K562 (cell line): Measurements from ENCODE around the gene UBL3. TPM values are rescaled to one million over a fixed set of nuclear protein-coding genes. Genes with fewer than 3 reads are reported as not detected.
A peak's percentile ranks its signal among the peaks of the same experiment; 100 is the strongest.

Experiments
- ATAC-seq: fragments of 200-7000 bp; cut with Tn5 transposase; 3 replicates; pipeline ENCODE4 v1.9.1; 2020; ENCODE audit warnings: moderate library complexity
- BruUV-seq: library from RNA; stranded (reverse); fragments of 400-500 nt; replicated peaks from 2 replicates; lab custom pipeline; 2021; lab: Mats Ljungman, UMichigan
- CTCF ChIA-PET: fragments of 300-600 bp; formaldehyde crosslinking; extraction: SDS; loops from one replicate; lab custom pipeline; 2021; ENCODE audit warnings: low intra/inter-chr PET ratio; lab: Yijun Ruan, JAX
- POLR2A ChIA-PET: fragments of 300-600, 350-650 bp; sonication (Branson Sonifier 250); formaldehyde crosslinking; extraction: SDS; loops from one replicate; lab custom pipeline; 2021; ENCODE audit warnings: antibody characterized with exemption, inconsistent platforms; lab: Yijun Ruan, JAX
- DNase-seq, 4 experiments: peaks; one replicate each; pipeline versions ENCODE4 v3.0.0 to v3.0.0-alpha.2; 2011 to 2018; ENCODE audit warnings: low spot score in 3 of 4, mixed read lengths in 3 of 4; ENCODE audit errors: extremely low read depth in 1 of 4
- FAIRE-seq: peaks from 2 replicates; lab custom pipeline; 2011; peaks lifted over from hg19 to GRCh38; lab: Jason Lieb, UNC
- H2AFZ ChIP-seq: 2 replicates; pipeline ENCODE4 v1.6.0; 2011; ENCODE audit warnings: low read depth, low read length, control low read depth, inconsistent platforms
- H3K27ac ChIP-seq: fragments of 200-600 bp; 3 replicates; pipeline ENCODE4 v1.8.0; 2011; ENCODE audit warnings: low read depth, mild to moderate bottlenecking, control low read depth, inconsistent platforms, low read length, moderate library complexity, mixed read lengths; ENCODE audit errors: extremely low read depth
- H3K27me3 ChIP-seq, 2 experiments: fragments of 300-600 bp in 1 of 2; 2 replicates in 1 of 2; 3 replicates in 1 of 2; pipeline versions ENCODE4 v1.6.0 to v1.8.0; 2011; ENCODE audit warnings: inconsistent platforms in 2 of 2, low read length in 2 of 2, mild to moderate bottlenecking in 1 of 2, mixed read lengths in 1 of 2, moderate library complexity in 1 of 2; ENCODE audit not compliant: control insufficient read depth in 2 of 2, insufficient read depth in 2 of 2
- H3K36me3 ChIP-seq: fragments of 300-600 bp; 3 replicates; pipeline ENCODE4 v1.8.0; 2011; ENCODE audit warnings: mild to moderate bottlenecking, low read length, inconsistent platforms; ENCODE audit not compliant: control insufficient read depth, insufficient read depth
- H3K4me1 ChIP-seq, 2 experiments: fragments of 200-600 bp in 1 of 2; replicated peaks in 1 of 2; 2 replicates in 1 of 2; 3 replicates in 1 of 2; pipeline versions ENCODE4 v1.5.1 to v1.8.0; 2011; ENCODE audit warnings: inconsistent platforms in 2 of 2, low read length in 2 of 2, mild to moderate bottlenecking in 1 of 2, mixed read lengths in 1 of 2, moderate library complexity in 1 of 2; ENCODE audit not compliant: control insufficient read depth in 2 of 2, insufficient read depth in 2 of 2
- H3K4me2 ChIP-seq: 2 replicates; pipeline ENCODE4 v1.6.1; 2011; ENCODE audit warnings: low read length, control low read depth, inconsistent platforms, mixed read lengths; ENCODE audit not compliant: insufficient read depth
- H3K4me3 ChIP-seq: fragments of 200-600 bp; sonication (generic), shearing (Covaris generic); 2 replicates; pipeline ENCODE4 v1.5.1; 2016; ENCODE audit warnings: control low read depth, inconsistent platforms
- H3K79me2 ChIP-seq: fragments of 200-600 bp; 3 replicates; pipeline ENCODE4 v1.8.0; 2011; ENCODE audit warnings: low read length, inconsistent platforms; ENCODE audit not compliant: control insufficient read depth, insufficient read depth
- H3K9ac ChIP-seq, 2 experiments: 2 replicates each; pipeline versions ENCODE4 v1.6.0 to v1.6.1; 2011; ENCODE audit warnings: low read depth in 2 of 2, low read length in 2 of 2, control low read depth in 1 of 2, inconsistent platforms in 1 of 2, mild to moderate bottlenecking in 1 of 2, mixed read lengths in 1 of 2; ENCODE audit not compliant: insufficient read depth in 1 of 2
- H3K9me1 ChIP-seq: one replicate; pipeline ENCODE4 v1.6.0; 2011; ENCODE audit warnings: inconsistent platforms, mild to moderate bottlenecking, low read length, moderate library complexity; ENCODE audit not compliant: control insufficient read depth, insufficient read depth
- H3K9me3 ChIP-seq: replicated peaks from 2 replicates; pipeline ENCODE4 v1.5.1; 2011; ENCODE audit warnings: low read depth, low read length, inconsistent platforms; ENCODE audit not compliant: control insufficient read depth, insufficient read depth
- H4K20me1 ChIP-seq: replicated peaks from 2 replicates; pipeline ENCODE4 v1.6.1; 2011; ENCODE audit warnings: low read length, inconsistent platforms, mixed read lengths; ENCODE audit not compliant: control insufficient read depth, insufficient read depth
- ELF2 ChIP-seq: fragments of 250-450 bp; sonication (Bioruptor Pico); IDR thresholded peaks from 2 replicates; pipeline ENCODE4 v1.5.0; 2021; ENCODE audit warnings: mild to moderate bottlenecking
- ILK ChIP-seq: fragments of 450-650 bp; IDR thresholded peaks from 2 replicates; pipeline ENCODE4 v1.6.1; 2016; ENCODE audit warnings: missing genetic modification characterization, low read depth, mild to moderate bottlenecking, missing compliant biosample characterization, moderate library complexity, borderline replicate concordance
- MIER1 ChIP-seq: fragments of 450-650 bp; IDR thresholded peaks from 2 replicates; pipeline ENCODE4 v1.6.1; 2016; ENCODE audit warnings: antibody characterized with exemption, mild to moderate bottlenecking, low read depth
- NCOA1 ChIP-seq: fragments of 450-650 bp; IDR thresholded peaks from 2 replicates; pipeline ENCODE4 v1.6.1; 2016; ENCODE audit warnings: low read depth
- NR2C2 ChIP-seq, 2 experiments: fragments of 200-800 bp in 1 of 2; sonication (Bioruptor generic) in 1 of 2; sonication (generic) in 1 of 2; formaldehyde crosslinking in 1 of 2; IDR thresholded peaks; 2 replicates each; pipeline versions ENCODE4 v1.6.1 to v1.8.0; 2016 to 2022; ENCODE audit warnings: mild to moderate bottlenecking in 1 of 2, missing compliant biosample characterization in 1 of 2, missing genetic modification characterization in 1 of 2, missing genetic modification reagents in 1 of 2
- PHF8 ChIP-seq: fragments of 200-600 bp; sonication (generic); IDR thresholded peaks from 2 replicates; pipeline ENCODE4 v1.6.1; 2012; ENCODE audit warnings: mixed run types, mild to moderate bottlenecking, inconsistent platforms, low read length, moderate library complexity, borderline replicate concordance
- PKNOX1 ChIP-seq: fragments of 450-650 bp; IDR thresholded peaks from 2 replicates; pipeline ENCODE4 v1.6.1; 2016
- PRDM10 ChIP-seq: fragments of 450-650 bp; IDR thresholded peaks from 2 replicates; pipeline ENCODE4 v1.6.1; 2018; ENCODE audit not compliant: partially characterized antibody
- RB1 ChIP-seq: fragments of 450-650 bp; IDR thresholded peaks from 2 replicates; pipeline ENCODE4 v1.6.1; 2017; ENCODE audit warnings: low read depth, mild to moderate bottlenecking
- SIX5 ChIP-seq, 2 experiments: IDR thresholded peaks; 2 replicates each; pipeline ENCODE4 v1.6.1; 2011; ENCODE audit warnings: low read length in 2 of 2, borderline replicate concordance in 1 of 2, low read depth in 1 of 2, mild to moderate bottlenecking in 1 of 2, moderate library complexity in 1 of 2; ENCODE audit not compliant: insufficient read depth in 1 of 2
- TOE1 ChIP-seq, 2 experiments: fragments of 450-650 bp in 1 of 2; sonication (generic) in 1 of 2; formaldehyde crosslinking in 1 of 2; IDR thresholded peaks; 2 replicates each; pipeline versions ENCODE4 v1.7.1 to v1.8.0; 2016 to 2022; ENCODE audit warnings: borderline replicate concordance in 2 of 2, mild to moderate bottlenecking in 2 of 2, antibody characterized with exemption in 1 of 2, inconsistent platforms in 1 of 2, low read depth in 1 of 2, missing genetic modification reagents in 1 of 2, moderate library complexity in 1 of 2
- ZBTB49 ChIP-seq: sonication (generic); formaldehyde crosslinking; IDR thresholded peaks from 2 replicates; pipeline ENCODE4 v1.8.0; 2022; ENCODE audit warnings: missing genetic modification reagents, mild to moderate bottlenecking, borderline replicate concordance
- ZFP30 ChIP-seq: fragments of 250-450 bp; sonication (Bioruptor Pico); IDR thresholded peaks from 2 replicates; pipeline ENCODE4 v1.8.0; 2022; ENCODE audit warnings: moderate library complexity, mild to moderate bottlenecking, inconsistent platforms, borderline replicate concordance
- WGBS: fragments of 100-300 bp; shearing (Covaris generic); methylation state at CpG from one replicate; pipeline ENCODE4 v1.1.6; 2016; ENCODE audit warnings: low coverage, mixed read lengths; ENCODE audit not compliant: insufficient coverage; ENCODE audit errors: missing lambda C conversion rate; 5-methylcytosine and 5-hydroxymethylcytosine counted together
- in situ Hi-C: fragments of 300-500 bp; cut with MboI; formaldehyde crosslinking; loops from 4 replicates; pipeline ENCODE4 v1.15.0; 2018; ENCODE audit warnings: inconsistent platforms, mixed read lengths
- intact Hi-C: fragments of 100-400 bp; cut with micrococcal nuclease; formaldehyde crosslinking; loops from 2 replicates; pipeline ENCODE4 v1.14.2; 2022
- polyA plus RNA-seq, 8 experiments: library from polyadenylated mRNA; depleted of rRNA in 4 of 8; stranded (reverse) in 5 of 8; unstranded in 3 of 8; fragments of >200 nt; fragmentation: Nextera tagmentation in 2 of 8; fragmentation: Illumina TruSeq in 1 of 8; extraction: Ambion mirVana in 2 of 8; extraction: Trizol in 1 of 8; gene quantifications; 2 replicates each; pipeline versions ENCODE4 v1.2.1 to v1.2.3, GENCODE V29; 2011 to 2014; ENCODE audit warnings: inconsistent platforms in 1 of 8, missing spikeins in 1 of 8
- total RNA-seq, 7 experiments: library from RNA; depleted of rRNA in 6 of 7; stranded (reverse); fragments of >200 nt in 6 of 7; fragmentation: Illumina TruSeq in 2 of 7; extraction: Trizol in 2 of 7; gene quantifications; 2 replicates each; pipeline versions ENCODE4 v1.2.1 to v1.2.3, GENCODE V29; 2011 to 2021; ENCODE audit warnings: low replicate concordance in 1 of 7

The UBL3 gene
- total and polyA plus RNA-seq, 9 of the 15 experiments (the other 6 are each of a cell fraction or from before 2014, with no cell fraction given), result 0.64 to 2.4 (median 1.8) TPM

- Histone ChIP-seq H2AFZ (peak overlapping the region; percentile 89), H4K20me1 (no peaks in the 10 kb centered on the region), H3K9me1 (no peaks in the 10 kb centered on the region), H3K27me3 (peaks cover 0 to 4% of the 10 kb centered on the region in 2 experiments; a peak in 1 of 5 replicates), H3K27ac (peak overlapping the region; percentile 66; the same call in 1 of the 3 replicates), H3K4me1 (peaks cover 3 to 7% of the 10 kb centered on the region in 2 experiments; a peak in 3 of 5 replicates), H3K4me3 (peak overlapping the region; percentile 72), H3K9ac (peak overlapping the region; percentile 42 to 90), H3K9me3 (no peaks in the 10 kb centered on the region), H3K79me2 (no peaks in the 10 kb centered on the region), H3K36me3 (no peaks in the 10 kb centered on the region), H3K4me2 (peak overlapping the region; percentile 71)
- FAIRE-seq (no peak), DNase-seq (peak; percentile 12 to 41 (median 24)), ATAC-seq (peak; percentile 76)
- BruUV-seq, result no TSS peak
- intact Hi-C loops (loop anchor here (5.0 kb wide), 1 partner anchor 263 kb away; no protein-coding TSS in a partner anchor), in situ Hi-C loops (no loop called here)
- POLR2A ChIA-PET, result no interaction called here
- CTCF ChIA-PET, result interaction anchor here (0.6 kb wide), 1 partner anchor 15 kb away, joined by 3 read pairs; no protein-coding TSS in a partner anchor
- WGBS, result under 1% methylated on average over 43 of the region's 50 CpGs
- no peak for TF ChIP-seq PRDM10
- no peak for TF ChIP-seq NR2C2 (CRISPR knock-in tag; IDR thresholded peaks at IDR 0.05)
- TF ChIP-seq NR2C2 (tag; IDR thresholded peaks at IDR 0.05), result no peak
- TF ChIP-seq PHF8, result peak; percentile 46; the same call in 1 of the 2 replicates
- no peak for TF ChIP-seq ZFP30 (CRISPR knock-in tag)
- no peak for TF ChIP-seq NCOA1
- 0 out of 2 replicates have a peak, but pooled peaks have one; percentile 5 for TF ChIP-seq PKNOX1
- no peak for TF ChIP-seq ELF2 (CRISPR knock-in tag)
- no peak for TF ChIP-seq ZBTB49 (CRISPR knock-in tag)
- no peak for TF ChIP-seq SIX5 (IDR thresholded peaks at IDR 0.05; ENCODE audit: borderline replicate concordance in 1 of 2, insufficient read depth in 1 of 2, low read depth in 1 of 2, low read length in 2 of 2)
- 0 out of 2 replicates have a peak, but pooled peaks have one; percentile 7 for TF ChIP-seq RB1
- no peak for TF ChIP-seq MIER1
- no peak for TF ChIP-seq ILK
- no peak for TF ChIP-seq TOE1 (IDR thresholded peaks at IDR 0.05; ENCODE audit: borderline replicate concordance)
- TF ChIP-seq TOE1 (CRISPR knock-in tag; IDR thresholded peaks at IDR 0.05; ENCODE audit: borderline replicate concordance, low read depth), result no peak
Measured at GRCh38 chr13:29849731-29850212, 645 bp downstream of the UBL3 start.
